Chondrocyte (in vitro differentiated cells): ENCODE measurements around the gene ATP5F1C. TPM values are rescaled to one million over a fixed set of nuclear protein-coding genes. Genes with fewer than 3 reads are reported as not detected.

Experiments used
- DNase-seq: peaks from one replicate; pipeline ENCODE4 v3.0.0; 2021; ENCODE audit warnings: mixed read lengths, low spot score
- H3K27ac Mint-ChIP-seq: one replicate; pipeline ENCODE4 v1.8.0; 2021; ENCODE audit warnings: mild to moderate bottlenecking, moderate library complexity, mixed read lengths; ENCODE audit not compliant: unreplicated experiment
- H3K27me3 Mint-ChIP-seq: 2 replicates; pipeline ENCODE4 v1.8.0; 2021; ENCODE audit warnings: low read depth, mixed read lengths
- H3K36me3 Mint-ChIP-seq: 2 replicates; pipeline ENCODE4 v1.8.0; 2021; ENCODE audit warnings: low read depth, mixed read lengths
- H3K4me1 Mint-ChIP-seq: 2 replicates; pipeline ENCODE4 v1.8.0; 2021; ENCODE audit warnings: low read depth, mild to moderate bottlenecking, mixed read lengths
- H3K4me3 Mint-ChIP-seq: one replicate; pipeline ENCODE4 v1.8.0; 2021; ENCODE audit warnings: mild to moderate bottlenecking, moderate library complexity, mixed read lengths; ENCODE audit not compliant: unreplicated experiment
- H3K9me3 Mint-ChIP-seq: 2 replicates; pipeline ENCODE4 v1.8.0; 2021; ENCODE audit warnings: low read depth, mixed read lengths
- CTCF ChIP-seq: fragments of 200-600 bp; sonication (generic); IDR thresholded peaks from 2 replicates; pipeline ENCODE4 v1.5.0; 2021; ENCODE audit warnings: antibody characterized with exemption, mild to moderate bottlenecking, moderate library complexity
- total RNA-seq: library from RNA; stranded (reverse); gene quantifications from 3 replicates; pipeline ENCODE4 v1.2.1, GENCODE V29; 2021

The ATP5F1C gene
- total RNA-seq, 1 donor from 2014 or later, result 136 TPM

- no peaks in the 10 kb centered on the region for H3K36me3 Mint-ChIP-seq
- peak overlapping the region; percentile 84 for H3K27ac Mint-ChIP-seq
- peaks cover 4% of the 10 kb centered on the region for H3K27me3 Mint-ChIP-seq
- peak overlapping the region; percentile 94 for H3K4me3 Mint-ChIP-seq
- H3K9me3 Mint-ChIP-seq, result no peaks in the 10 kb centered on the region
- no peak for TF ChIP-seq CTCF
- peaks cover 17% of the 10 kb centered on the region for H3K4me1 Mint-ChIP-seq
- no peak for DNase-seq
These were observed 30.0 kb downstream of the ATP5F1C start for GRCh38 chr10:7817984-7818294.

GRCh38 chr10:7818295-7819120 lies 30.5 kb downstream of the ATP5F1C start, which contains the start of gene TAF3:
TSS of gene TAF3 (plus strand) at chr10:7818505. CDS start at chr10:7818710, 205 bp downstream.
- Mint-ChIP-seq H3K4me3 (peak within 1 kb of the TSS; percentile 94), H3K4me1 (peaks cover 17% of the 10 kb centered on the region), H3K27me3 (peaks cover 4% of the 10 kb centered on the region), H3K27ac (peak within 1 kb of the TSS; percentile 84), H3K36me3 (no peaks in the 10 kb centered on the region), H3K9me3 (no peaks in the 10 kb centered on the region)
- TF ChIP-seq CTCF, result no peak
- DNase-seq, result peak; percentile 97

GRCh38 chr10:7819121-7819460 lies 31.1 kb downstream of the ATP5F1C start:
- Mint-ChIP-seq H3K27me3 (peaks cover 4% of the 10 kb centered on the region), H3K27ac (peak overlapping the region; percentile 84), H3K4me1 (peaks cover 17% of the 10 kb centered on the region), H3K36me3 (no peaks in the 10 kb centered on the region), H3K4me3 (peak overlapping the region; percentile 94), H3K9me3 (no peaks in the 10 kb centered on the region)
- TF ChIP-seq CTCF, result peak; percentile 72
- no peak for DNase-seq

- DNase-seq, result no peak
- Mint-ChIP-seq H3K4me1 (peaks cover 19% of the 10 kb centered on the region), H3K9me3 (no peaks in the 10 kb centered on the region), H3K27ac (no peak overlapping the region), H3K27me3 (no peaks in the 10 kb centered on the region), H3K4me3 (no peak overlapping the region), H3K36me3 (peaks cover 12% of the 10 kb centered on the region)
- TF ChIP-seq CTCF, result no peak
These were observed 36.3 kb downstream of the ATP5F1C start for GRCh38 chr10:7824251-7824650.

GRCh38 chr10:7826971-7827370 lies 39.0 kb downstream of the ATP5F1C start:
- no peaks in the 10 kb centered on the region for H3K9me3 Mint-ChIP-seq
- peaks cover 14% of the 10 kb centered on the region for H3K4me1 Mint-ChIP-seq
- H3K27ac Mint-ChIP-seq, result peak overlapping the region; percentile 57
- no peak overlapping the region for H3K4me3 Mint-ChIP-seq
- H3K36me3 Mint-ChIP-seq, result peaks cover 13% of the 10 kb centered on the region
- no peak for DNase-seq
- TF ChIP-seq CTCF, result peak; percentile 38
- no peaks in the 10 kb centered on the region for H3K27me3 Mint-ChIP-seq
